ENCODE results near the gene PRXL2B.

PRXL2B gene

DNA sequence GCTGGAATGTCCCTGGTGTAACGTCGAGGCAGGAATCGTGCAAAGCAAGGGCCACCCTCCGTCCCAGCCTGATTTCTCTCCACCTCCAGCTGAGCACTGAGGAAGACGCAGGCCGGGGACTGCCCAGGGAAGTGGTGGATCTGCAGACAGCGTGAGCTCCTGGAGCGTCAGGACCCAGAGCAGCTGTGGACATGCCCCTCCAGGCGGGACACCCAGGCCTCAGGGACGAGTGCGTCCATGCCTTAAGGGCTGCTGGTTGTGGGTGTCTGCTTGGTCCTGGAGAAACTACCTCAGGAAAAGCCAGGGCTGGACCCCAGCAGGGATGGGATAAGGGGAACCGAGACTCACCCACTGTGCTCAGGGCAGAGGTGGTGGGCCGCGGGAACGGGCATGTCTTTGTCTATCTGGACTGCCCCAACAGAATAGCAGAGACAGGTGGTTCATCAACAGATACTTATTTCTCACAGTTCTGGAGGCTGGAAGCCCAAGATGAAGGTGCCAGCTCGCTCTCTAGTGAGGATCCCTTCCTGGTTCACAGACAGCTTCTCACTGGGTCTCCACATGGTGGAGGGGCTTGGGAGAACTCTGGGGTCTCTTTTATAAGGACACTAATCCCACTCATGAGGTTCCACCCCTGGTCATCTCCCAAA, 52.0 kb downstream of the PRXL2B start:
- DNase-seq = no peak

DNA sequence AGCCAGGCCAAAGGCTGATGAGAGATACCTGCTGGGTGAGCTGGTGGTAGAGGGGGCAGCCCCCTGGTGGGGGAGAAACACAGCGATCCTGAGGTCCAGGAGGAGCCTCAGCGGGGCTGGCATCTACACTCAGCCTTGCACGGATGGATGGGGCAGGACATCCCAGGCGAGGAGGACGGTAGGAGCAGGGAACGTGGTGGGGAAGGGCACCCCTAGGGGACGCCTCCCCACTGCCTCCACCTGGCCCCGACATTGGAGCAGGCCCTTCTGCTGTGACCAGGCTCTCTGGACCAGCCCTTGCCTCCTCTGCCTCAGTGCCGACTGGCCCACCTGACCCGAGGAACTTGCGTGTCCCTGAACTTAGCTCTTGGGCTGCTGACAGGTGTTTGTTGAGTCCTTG, 52.6 kb downstream of the PRXL2B start:
- DNase-seq = no peak

GRCh38 chr1:2639607-2640521, 53.3 kb downstream of the PRXL2B start:
- no peak for DNase-seq

- DNase-seq = no peak
Observed at GRCh38 chr1:2640626-2641025, 54.0 kb downstream of the PRXL2B start.
